NK-92 treated with Interleukin-12 subunit alpha and Interleukin-12 subunit beta, amount 100 ng/mL, for 24 hours (cell line): ENCODE results near the gene NCAPG.
"Not testable (repeated sequence)": the region's sequence is repeated elsewhere in the genome, so short reads cannot be mapped to it uniquely, and the experiment has no call there.

ENCODE experiments used
- DNase-seq: peaks from one replicate; lab custom pipeline; 2025; lab: John Stamatoyannopoulos, UW

NCAPG gene

DNA sequence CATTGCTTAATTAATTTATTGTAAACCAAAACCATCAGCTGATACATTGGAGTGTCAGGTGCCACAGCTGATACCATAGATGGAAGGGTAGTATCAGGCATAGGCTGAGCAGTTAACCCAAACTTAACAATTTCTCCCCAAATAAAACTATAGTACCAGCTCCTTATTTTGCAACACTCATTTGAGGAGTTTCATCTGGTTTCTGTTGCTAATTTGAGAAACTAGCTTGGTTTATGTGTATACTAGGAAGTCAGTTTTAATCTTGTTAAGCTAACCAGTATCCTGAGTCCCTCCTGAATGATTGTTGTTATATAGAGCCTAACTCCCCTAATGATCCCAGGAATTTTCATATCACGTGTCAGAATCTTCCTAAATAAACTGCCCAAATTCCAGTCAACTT, 13.0 kb upstream of the NCAPG start:
- DNase-seq: no peak

DNA sequence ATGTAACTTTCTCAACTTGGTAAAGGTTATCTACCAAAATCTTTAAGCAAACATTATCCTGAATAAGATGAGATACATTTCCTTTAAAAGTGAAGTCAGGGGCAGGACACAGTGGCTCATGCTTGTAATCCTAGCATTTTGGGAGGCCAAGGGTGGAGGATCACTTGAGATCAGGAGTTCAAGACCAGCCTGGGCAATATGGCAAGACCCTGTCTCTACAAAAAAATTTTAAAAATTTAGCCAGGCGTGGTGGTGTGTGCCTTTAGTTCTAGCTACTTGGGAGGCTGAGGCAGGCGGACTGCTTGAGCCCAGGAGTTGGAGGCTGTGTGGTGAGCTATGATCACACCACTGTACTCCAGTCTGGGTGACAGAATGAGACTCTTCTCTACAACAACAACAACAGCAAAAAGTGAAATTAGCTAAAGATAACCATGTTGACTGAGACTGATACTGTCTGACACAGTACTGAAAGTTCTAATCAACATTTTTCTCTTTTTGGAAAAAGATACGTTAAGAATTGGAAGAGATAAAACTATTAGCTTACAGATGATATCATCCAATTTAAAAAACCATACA, 5.1 kb upstream of the NCAPG start:
- no peak for DNase-seq

DNA sequence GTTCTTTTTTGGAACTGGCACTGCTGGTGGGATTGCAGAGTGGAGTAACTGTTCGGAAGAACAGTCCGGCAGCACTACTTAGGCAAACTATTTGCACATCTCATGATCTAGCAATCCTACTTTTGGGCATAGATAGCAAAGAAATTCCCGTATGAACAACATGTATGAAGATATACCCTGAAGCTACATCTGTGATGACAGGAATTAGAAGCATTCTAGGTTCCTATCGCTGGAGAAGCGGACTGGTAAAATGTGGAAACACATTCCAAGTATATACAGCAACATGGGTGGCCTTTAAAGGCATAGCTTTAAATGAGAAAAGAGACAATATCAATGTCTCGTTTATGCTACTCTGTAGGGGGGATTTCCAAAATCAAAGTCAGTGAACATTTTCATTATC, 3.3 kb upstream of the NCAPG start:
- DNase-seq: no peak

DNA sequence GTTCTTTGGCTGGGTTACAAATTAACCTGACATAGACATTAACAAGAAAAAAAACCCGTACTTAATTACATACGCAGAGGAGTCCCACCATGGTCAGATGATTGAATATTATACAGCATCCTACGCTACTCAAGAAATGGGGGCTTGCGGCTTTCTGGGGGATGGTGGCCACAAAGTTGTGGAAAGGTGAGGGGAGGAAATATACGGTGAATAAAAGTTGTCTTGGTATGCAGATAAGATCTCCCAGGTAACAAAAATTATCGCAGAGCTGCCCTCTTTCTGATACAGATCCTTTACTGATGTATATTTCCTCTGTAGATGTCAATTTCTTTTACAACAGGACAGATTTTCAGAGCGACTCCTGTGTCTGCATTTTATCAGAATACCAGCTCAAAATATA, 1.1 kb upstream of the NCAPG start:
- no peak for DNase-seq

DNA sequence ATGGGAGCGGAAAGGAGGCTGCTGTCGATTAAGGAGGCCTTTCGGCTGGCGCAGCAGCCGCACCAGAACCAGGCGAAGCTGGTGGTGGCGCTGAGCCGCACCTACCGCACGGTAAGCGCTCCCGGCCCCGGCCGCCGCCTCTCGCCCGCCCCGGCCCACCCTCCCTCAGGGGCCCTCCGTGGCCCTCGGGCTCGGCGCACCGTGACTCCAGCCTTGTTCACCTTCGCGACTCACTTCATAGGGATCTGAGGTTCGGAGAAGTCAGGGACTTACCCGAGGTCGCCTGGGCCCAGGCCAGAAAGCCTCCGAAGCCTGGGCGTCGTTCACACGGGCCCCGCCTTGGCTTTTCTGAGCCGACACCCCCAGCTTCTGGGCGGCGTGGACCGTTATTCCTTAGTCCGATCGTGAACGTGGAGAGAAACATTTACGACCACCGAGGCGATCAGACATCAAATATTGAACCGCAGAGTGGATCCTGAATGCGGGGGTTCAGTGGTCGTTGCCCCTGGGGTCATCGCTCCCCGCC, 362 bp downstream of the NCAPG start:
- peak; percentile 53 for DNase-seq

DNA sequence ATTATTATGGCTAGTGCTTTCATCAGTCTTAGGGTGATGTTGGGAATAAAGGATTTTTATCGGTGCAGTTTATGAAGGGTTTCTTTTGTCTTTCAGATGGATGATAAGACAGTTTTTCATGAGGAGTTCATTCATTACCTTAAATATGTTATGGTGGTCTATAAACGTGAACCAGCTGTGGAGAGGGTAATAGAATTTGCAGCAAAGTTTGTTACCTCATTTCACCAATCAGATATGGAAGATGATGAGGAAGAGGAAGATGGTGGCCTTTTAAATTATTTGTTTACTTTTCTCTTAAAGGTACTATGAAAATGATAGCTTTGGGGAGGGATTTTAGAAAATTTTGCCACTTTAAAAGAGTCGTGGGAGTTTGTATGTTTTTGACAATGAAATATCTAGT, 1.3 kb downstream of the NCAPG start:
- DNase-seq: no peak

DNA sequence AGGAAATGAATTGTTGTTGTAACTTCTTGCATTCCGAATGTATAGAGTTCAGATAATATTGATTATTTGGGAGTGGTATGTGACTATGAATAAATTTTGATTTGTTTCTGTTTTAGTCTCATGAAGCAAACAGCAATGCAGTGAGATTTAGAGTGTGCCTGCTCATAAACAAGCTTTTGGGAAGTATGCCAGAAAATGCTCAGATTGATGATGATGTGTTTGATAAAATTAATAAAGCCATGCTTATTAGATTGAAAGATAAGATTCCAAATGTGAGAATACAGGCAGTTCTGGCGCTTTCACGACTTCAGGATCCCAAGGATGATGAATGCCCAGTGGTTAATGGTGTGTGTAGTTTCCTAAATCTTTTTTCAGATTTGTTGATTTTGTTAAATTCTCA, 2.0 kb downstream of the NCAPG start:
- DNase-seq: no peak

DNA sequence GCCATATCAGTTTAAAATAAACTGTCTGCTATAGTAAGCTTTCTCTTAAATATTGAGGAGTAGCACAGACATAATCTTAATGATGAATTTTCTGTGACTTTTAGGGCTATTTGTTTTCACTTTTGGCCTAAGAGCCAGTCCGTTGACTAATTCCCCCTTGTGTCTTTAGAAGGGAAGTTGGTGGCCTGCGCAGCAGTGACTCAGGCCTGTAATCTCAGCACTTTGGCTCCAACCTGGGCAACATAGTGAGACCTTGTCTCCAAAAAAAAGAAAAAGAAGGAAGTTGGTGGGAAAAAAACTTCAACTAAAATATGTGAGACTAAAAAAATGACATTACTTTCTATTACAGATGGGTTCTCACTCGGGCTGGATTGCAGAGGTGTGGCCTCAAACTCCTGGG, 3.4 kb downstream of the NCAPG start:
- no peak for DNase-seq

DNA sequence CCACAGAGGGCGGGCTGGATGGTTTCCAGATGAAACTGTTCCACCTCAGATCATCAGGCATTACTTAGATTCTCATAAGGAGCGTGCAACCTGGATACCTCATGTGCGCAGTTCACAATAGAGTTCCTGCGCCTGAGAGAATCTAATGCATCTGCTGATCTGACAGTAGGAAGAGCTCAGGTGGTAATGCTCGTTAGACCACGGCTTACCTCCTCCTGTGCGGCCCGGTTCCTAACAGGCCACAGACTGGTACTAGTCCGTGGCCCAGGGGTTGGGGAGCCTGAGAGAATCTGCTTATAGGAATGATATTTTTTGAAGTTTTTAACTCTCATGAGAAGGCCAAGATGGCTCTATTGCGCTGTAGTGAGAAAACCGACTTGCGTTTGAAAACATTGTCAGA, 5.4 kb downstream of the NCAPG start:
- DNase-seq: no peak

DNA sequence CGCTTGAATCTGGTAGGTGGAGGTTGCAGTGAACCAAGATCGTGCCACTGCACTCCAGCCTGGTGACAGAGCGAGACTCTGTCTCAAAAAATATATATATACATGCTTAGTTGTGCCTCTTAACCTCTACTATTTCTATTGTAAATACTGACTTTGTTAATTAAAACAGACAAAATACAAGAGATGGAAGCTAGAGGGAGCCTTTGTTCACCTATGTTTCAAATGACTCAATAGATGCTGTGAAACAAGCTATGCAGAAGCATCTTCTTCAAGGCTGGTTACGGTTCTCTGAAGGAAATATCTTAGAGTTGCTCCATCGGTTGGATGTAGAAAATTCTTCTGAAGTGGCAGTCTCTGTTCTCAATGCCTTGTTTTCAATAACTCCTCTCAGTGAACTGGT, 6.2 kb downstream of the NCAPG start:
- no peak for DNase-seq

DNA sequence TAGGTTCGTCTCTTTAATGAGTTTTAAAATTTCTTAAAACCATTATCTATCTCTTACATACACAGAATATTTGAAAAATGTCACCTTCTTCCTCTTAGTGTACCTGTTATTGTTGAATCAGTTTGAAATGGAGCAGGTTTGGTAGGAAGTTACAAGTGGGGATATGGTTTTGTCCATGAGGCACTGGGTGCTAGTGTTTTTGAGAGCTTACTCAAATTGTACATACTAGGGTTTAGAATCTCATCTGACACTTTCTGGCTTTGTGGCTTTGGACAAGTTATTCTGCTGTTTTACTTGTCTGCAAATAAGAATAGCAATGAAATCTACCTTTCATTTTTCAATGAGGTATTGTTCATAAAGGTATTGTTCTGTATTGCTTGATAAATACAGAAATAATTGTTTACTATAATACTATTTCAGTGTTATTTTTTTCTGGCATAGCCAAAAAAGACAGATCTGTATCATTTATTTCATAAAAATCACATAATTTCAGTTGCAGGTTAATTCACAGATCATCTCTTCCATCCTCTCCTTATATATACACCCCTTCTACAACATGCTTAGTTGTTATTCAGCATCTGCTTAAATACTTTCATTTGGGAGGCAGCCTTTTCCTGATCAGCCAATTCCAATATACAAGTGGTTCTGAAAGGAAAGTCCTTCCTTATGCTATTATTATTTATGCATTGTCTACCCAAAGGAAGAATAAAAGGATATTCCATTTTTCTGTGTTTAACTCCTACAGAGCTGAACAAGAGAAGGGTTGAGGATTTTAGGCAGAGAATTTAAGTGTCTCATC, 13.3 kb downstream of the NCAPG start:
- DNase-seq: no peak

DNA sequence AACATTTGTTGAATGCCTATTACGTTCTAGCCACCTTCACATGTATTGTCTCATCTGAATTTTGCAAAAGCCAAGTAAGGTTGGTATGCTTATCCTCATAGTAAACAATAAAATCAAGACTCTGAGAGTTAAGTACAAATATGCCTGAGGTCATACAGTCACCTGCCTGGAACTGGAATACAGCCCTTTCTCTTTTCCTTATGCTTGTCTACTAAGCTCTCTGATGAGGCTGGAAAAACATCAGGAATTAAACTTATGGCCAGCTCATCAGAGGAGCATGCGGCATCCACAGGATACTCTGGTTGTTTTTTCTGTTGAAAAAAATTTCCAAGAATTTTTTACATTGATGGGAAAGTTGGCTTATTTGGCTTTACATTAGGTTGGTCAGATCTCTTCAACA, 35.5 kb downstream of the NCAPG start:
- no peak for DNase-seq

DNA sequence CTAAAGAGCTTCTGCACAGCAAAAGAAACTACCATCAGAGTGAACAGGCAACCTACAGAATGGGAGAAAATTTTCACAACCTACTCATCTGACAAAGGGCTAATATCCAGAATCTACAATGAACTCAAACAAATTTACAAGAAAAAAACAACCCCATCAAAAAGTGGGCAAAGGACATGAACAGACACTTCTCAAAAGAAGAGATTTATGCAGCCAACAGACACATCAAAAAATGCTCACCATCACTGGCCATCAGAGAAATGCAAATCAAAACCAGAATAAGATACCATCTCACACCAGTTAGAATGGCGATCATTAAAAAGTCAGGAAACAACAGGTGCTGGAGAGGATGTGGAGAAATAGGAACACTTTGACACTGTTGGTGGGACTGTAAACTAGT, 39.5 kb downstream of the NCAPG start:
- DNase-seq: not testable (repeated sequence)

DNA sequence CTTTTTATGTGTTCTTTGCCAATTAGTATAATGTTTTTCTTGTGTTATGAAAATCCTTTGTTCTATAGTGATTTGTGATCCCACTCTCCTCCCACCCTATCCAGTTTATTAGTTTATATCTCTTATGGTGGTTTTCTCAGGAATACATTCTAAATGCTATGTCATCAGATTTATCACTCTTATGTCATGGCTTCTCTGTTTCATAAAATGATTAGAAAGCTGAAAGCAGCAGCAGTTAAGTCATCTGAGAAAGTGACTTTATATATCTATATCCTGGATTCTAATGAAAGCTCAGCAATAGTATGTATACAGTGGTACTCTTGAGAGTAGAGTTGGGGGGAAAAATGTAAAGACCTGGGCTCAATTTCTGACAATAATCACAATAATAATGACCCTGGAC, 41.2 kb downstream of the NCAPG start:
- no peak for DNase-seq

DNA sequence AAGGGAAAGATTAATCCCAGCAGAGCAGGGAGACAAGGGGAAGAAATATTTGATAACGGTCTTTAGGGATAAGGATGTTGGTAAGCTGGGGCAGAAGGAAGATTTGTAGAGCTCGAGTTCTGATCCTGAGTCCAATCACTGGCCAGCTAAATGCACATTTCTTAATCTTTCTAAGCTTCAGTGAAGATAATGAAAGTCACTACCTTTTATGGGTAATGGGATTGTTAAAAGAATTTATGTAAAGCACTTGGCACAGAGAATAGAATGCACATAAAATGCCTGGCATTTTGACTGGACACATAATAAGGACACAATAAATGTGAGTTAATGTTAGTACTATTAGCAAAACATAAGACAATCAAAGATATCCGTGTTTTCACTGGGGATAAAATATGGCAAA, 43.3 kb downstream of the NCAPG start:
- DNase-seq: no peak

DNA sequence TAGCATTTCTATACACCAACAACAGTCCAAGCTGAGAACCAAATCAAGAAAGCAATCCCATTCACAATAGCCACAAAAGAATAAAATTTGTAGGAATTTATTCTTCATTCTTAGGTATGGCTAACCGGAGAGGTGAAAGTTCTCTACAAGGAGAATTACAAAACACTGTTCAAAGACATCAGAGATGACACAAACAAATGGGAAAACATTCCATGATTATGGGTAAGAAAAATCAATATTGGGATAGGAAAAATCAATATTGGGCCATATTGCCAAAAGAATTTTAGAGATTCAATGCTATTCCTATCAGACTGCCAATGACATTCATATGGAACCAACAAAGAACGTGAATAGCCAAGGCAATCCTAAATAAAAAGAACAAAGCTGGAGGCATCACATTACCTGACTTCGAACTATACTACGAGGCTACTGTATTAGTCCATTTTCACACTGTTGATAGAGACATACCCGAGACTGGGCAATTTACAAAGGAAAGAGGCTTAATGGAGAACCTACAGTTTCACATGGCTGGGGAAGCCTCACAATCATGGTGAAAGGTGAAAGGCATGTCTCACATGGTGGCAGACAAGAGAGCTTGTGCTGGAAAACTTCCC, 49.1 kb downstream of the NCAPG start:
- no peak for DNase-seq

DNA sequence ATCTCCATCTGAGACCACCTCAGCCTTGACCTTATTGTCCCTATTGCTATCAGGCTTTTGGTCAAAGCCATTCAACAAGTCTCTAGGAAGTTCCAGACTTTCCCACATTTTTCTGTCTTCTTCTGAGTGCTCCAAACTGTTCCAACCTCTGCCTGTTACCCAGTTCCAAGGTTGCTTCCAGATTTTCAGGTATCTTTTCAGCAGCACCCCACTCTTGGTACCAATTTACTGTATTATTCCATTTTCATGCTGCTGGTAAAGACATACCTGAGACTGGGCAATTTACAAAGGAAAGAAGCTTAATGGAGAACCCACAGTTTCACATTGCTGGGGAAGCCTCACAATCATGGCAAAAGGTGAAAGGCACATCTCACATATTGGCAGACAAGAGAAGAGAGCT, 51.1 kb downstream of the NCAPG start:
- DNase-seq: not testable (repeated sequence)

DNA sequence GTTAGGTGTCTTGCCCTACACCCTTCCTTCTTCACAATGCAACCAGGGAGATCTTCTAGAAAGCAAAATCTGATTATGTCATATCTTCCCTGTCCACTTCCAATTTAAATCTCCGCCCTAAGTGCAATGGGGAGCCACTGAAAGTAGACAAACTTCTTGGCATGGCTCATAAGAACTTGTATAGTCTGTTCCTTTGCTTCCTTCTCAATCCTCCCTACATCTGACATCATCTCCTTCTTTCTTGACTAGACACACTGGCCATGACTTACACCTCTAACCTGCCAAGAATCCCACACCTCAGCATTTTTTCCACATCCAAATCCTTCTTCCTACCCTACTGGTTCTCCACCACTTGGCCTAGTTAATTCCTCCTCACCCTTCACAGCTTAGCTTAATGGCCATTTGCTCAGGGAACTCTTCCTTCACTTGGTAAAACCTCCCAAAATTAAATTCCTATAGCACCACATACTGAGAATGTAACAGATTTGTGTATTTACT, 55.1 kb downstream of the NCAPG start:
- DNase-seq: no peak

DNA sequence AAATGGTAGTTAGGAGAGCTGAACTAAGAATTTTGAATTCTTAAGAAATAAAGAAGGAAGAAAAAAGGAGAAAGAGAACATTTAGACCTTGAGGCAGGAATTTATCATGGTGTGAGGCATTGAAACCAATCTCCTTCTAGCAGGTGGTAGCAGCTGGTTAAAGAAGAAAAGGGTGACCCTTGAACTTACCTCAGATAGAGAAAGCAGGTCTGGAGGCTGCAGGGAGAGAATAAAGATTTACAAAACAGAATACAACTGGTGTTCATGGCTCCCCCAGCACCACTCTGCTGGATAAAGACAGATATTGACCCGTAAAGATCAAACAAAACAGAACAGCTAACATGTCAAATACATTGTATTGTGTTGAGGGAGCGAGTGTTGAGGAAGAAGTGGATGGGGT, 56.0 kb downstream of the NCAPG start:
- no peak for DNase-seq

DNA sequence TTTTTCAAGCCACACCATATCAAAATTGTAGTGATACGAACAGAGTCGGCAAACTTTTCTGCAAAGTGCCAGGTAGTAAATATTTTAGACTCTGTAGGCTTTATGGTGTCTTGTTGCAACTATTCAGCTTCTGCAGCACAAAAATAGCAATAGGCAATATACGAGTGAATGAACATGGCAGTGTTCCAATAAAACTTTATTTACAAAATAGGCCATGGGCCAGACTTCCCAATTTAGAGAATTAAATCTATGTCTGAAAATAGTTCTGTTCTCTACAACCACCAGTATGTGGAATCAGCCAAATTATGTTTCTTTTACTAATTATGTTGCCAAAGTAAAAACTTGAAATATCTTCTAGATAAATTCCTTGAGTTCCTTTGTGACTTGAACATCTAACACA, 56.5 kb downstream of the NCAPG start:
- no peak for DNase-seq

DNA sequence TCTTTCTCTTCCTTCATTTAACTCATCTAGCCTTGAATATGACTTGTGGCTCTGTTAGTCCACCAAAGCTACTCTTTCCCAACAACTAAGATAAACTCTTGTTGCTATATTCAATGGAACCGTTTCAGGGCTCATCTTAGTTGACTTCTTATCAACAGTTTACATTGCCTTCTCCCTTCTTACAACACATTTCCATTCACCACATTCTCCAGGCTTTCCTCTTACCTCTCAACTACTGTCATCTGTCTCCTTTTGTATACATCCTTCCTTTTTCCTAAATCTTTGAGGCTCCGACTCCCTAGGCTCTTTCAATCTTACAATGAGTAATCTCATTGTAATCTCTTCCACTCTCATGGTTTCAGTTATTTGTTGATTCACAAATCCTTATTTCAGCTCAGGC, 58.5 kb downstream of the NCAPG start:
- no peak for DNase-seq

DNA sequence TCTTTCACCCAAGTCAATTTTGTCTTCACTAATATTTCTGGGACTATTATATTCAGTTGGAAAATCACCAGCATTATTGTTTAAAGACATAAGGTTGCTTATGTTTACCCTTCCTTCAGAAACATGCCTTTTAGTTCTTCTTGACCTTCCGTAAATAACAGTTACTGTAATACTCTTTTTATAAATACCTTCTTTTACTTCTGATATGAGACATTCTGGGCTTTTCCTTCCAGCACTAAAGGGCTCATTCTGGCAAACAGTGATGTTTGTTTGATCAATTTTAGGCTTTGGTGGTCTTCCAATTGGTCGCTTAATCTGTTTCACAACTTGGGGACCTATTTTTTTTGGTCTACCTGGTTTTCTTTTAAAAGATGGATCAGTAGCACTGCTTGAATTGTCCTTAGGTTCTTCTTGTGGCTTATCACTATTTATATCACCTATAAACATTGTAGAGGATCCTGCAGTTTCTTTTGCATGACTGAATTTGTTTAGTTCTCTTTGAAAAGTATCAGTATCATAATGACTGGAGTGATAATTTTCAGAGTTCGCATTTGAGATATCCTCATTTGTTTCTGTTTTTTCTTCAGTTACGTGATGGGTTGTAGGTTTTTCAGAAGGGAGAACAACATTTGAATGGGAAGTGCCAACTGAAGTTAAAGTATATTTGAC, 64.8 kb downstream of the NCAPG start:
- no peak for DNase-seq

DNA sequence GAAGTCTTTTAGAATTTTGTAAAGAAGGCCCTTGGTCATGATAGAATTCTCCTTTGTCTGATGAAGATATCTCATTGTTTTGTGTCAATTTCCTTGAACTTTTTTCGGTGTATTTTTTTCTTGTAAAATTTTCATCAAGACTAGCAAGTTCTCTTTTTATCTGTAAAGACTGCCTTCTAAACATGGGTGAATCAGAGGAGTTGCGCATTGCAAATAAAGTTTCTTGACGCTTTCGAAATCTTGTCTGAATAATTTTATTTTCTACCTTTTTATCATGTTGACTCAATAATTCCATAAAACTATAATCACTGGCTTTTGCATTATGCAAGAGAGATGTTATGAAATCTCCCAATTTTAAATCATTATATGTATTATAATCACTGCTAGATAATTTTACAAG, 66.2 kb downstream of the NCAPG start:
- DNase-seq: no peak
